Measurements from ENCODE around the gene PRKN. TPM values are rescaled to one million over a fixed set of nuclear protein-coding genes. Genes with fewer than 3 reads are reported as not detected.

Gene PRKN
- total and polyA plus RNA-seq, 9 of the 15 experiments (the other 6 are each of a cell fraction or from before 2014, with no cell fraction given): 0.03 to 0.96 (median 0.15) TPM; not detected in 2

GRCh38 chr6:161922631-161923119 lies 804.9 kb downstream of the PRKN start (continued):
- TF ChIP-seq ATF3 (IDR thresholded peaks at IDR 0.05) (peak; percentile 85), ATF3 (CRISPR knock-in tag; conservative IDR thresholded peaks at IDR 0.05) (no peak), NR2C1 (IDR thresholded peaks at IDR 0.05) (no peak), NR2C1 (tag; IDR thresholded peaks at IDR 0.05) (no peak), CREB1 (IDR thresholded peaks at IDR 0.05) (peak; percentile 45; the same call in 1 of the 2 replicates), CREB1 (CRISPR knock-in tag; IDR thresholded peaks at IDR 0.05) (0 out of 2 replicates have a peak, but pooled peaks have one; percentile 19), NFE2 (IDR thresholded peaks at IDR 0.05; ENCODE audit: low read depth) (peak; percentile 37; the same call in 1 of the 2 replicates), TAF15 (IDR thresholded peaks at IDR 0.05; ENCODE audit: low read depth, low read length) (no peak), TARDBP (IDR thresholded peaks at IDR 0.05) (no peak)
- TF ChIP-seq, protein P1, sequence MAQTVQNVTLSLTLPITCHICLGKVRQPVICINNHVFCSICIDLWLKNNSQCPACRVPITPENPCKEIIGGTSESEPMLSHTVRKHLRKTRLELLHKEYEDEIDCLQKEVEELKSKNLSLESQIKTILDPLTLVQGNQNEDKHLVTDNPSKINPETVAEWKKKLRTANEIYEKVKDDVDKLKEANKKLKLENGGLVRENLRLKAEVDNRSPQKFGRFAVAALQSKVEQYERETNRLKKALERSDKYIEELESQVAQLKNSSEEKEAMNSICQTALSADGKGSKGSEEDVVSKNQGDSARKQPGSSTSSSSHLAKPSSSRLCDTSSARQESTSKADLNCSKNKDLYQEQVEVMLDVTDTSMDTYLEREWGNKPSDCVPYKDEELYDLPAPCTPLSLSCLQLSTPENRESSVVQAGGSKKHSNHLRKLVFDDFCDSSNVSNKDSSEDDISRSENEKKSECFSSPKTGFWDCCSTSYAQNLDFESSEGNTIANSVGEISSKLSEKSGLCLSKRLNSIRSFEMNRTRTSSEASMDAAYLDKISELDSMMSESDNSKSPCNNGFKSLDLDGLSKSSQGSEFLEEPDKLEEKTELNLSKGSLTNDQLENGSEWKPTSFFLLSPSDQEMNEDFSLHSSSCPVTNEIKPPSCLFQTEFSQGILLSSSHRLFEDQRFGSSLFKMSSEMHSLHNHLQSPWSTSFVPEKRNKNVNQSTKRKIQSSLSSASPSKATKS (CRISPR knock-in tag; IDR thresholded peaks at IDR 0.05): no peak
